ENCODE results near the gene IP6K2.
"Not testable (repeated sequence)": the region's sequence is repeated elsewhere in the genome, so short reads cannot be mapped to it uniquely, and the experiment has no call there.

The IP6K2 gene

DNA sequence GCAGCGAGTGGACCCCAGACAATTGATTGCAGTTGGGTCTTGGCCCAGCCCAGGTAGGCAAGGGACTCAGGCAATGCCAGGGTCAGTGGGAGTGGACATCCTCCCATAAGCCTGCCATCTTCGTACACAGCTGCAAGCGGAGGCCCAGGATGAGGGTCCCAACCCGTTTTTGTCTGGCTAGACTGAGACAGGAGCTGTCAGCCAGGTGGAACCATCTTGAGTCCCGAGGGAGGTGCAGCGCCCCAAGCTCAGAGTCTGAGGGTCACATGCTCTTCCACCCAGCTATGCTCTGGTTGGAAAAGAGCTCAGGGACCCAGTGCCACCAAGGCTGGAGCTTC lies 22.6 kb upstream of the IP6K2 start:
- no peak for DNase-seq
- TF ChIP-seq POLR2A (IDR thresholded peaks at IDR 0.05; ENCODE audit: low read length) (no peak), GATA1 (IDR thresholded peaks at IDR 0.05; ENCODE audit: low read depth, low read length) (no peak)

DNA sequence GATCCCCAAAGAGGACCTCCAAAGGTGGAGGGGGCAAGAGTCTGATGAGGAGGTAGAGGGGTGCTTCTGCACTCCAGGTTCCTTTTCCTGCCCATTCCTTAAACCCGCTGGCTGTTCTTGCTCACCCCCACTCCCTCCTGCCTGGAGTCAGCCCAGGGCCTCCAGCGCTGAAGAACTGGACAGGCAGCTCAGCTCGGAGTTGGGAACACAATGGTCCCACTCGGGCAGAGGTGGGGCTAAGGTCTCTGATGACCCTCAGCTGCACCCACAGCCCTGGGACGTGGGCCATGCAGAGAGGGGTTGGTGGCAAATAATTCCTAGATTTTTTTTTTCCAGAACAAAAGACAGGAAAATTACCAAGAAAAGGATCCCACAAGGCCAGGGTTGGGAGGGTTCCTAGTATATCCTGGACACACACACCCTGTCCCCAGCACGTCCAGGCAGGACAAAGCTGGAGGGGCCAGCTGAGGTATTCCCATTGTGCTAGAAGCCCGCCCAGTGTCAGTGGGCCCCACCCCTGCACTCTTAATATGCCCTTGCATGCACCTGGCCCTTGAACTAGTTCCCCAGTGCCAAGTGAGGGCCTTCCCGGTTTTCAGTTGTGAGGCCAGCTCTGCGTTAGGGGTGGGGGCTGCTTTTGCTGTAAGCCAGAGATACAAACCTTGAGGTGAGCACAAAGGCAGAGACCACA lies 22.1 kb upstream of the IP6K2 start:
- no peak for DNase-seq
- TF ChIP-seq GATA1 (IDR thresholded peaks at IDR 0.05; ENCODE audit: low read depth, low read length) (no peak), POLR2A (IDR thresholded peaks at IDR 0.05; ENCODE audit: low read length) (no peak)

DNA sequence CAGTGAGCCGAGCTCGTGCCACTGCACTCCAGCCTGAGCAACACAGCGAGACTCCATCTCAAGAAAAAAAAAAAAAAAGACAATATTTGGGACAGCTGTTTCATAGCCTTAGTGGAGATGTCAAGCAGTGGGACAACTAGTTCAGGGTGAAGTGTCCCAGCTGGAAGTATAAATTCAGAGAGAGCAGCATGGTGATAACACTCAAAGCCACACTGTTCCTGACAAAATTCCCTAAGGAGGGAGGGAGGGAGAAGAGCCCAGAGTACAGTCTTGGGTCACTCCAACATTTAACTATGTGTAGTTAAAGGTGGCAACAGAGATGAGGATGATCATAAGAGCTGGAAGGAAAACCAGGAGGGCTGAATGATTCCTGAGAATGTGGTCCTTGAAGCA lies 21.1 kb upstream of the IP6K2 start:
- TF ChIP-seq POLR2A (IDR thresholded peaks at IDR 0.05; ENCODE audit: low read length) (no peak), GATA1 (IDR thresholded peaks at IDR 0.05; ENCODE audit: low read depth, low read length) (no peak)
- DNase-seq = no peak

DNA sequence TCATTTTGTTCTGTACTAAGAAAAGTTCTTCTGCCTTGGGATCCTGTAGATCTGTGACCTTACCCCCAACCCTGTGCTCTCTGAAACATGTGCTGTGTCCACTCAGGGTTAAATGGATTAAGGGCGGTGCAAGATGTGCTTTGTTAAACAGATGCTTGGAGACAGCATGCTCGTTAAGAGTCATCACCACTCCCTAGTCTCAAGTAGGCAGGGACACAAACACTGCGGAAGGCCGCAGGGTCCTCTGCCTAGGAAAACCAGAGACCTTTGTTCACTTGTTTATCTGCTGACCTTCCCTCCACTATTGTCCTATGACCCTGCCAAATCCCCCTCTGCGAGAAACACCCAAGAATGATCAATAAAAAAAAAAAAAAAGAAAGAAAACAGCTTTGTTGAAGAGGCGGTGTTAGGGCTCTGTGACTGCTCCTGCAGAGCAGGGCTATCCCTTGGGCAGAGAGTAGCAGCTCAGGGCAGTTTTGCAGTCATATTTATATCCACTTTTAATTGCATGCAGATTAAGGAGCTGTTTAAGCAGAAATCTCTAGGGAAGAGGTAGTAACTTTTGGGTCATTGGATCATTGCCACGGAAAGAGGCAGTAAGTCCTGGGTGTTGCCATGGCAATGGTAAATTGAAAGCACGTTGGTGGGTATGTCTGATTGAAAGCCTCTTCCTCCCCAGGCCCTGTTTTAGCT lies 18.2 kb upstream of the IP6K2 start:
- not testable (repeated sequence) for DNase-seq

DNA sequence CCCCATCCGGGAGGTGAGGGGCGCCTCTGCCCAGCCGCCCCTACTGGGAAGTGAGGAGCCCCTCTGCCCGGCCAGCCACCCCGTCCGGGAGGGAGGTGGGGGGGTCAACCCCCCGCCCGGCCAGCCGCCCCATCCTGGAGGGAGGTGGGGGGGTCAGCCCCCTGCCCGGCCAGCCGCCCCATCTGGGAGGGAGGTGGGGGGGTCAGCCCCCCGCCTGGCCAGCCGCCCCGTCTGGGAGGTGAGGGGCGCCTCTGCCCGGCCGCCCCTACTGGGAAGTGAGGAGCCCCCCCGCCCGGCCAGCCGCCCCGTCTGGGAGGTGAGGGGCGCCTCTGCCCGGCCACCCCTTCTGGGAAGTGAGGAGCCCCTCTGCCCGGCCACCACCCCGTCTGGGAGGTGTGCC lies 17.5 kb upstream of the IP6K2 start:
- DNase-seq = not testable (repeated sequence)

DNA sequence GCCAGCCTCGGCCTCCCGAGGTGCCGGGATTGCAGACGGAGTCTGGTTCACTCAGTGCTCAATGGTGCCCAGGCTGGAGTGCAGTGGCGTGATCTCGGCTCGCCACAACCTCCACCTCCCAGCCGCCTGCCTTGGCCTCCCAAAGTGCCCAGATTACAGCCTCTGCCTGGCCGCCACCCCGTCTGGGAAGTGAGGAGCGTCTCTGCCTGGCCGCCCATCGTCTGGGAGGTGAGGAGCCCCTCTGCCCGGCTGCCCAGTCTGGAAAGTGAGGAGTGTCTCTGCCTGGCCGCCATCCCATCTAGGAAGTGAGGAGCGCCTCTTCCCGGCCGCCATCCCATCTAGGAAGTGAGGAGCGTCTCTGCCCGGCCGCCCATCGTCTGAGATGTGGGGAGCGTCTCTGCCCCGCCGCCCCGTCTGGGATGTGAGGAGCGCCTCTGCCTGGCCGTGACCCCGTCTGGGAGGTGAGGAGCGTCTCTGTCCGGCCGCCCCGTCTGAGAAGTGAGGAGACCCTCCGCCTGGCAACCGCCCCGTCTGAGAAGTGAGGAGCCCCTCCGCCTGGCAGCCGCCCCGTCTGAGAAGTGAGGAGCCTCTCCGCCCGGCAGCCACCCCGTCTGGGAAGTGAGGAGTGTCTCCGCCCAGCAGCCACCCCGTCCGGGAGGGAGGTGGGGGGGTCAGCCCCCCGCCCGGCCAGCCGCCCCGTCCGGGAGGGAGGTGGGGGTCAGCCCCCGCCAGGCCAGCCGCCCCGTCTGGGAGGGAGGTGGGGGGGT lies 16.9 kb upstream of the IP6K2 start:
- DNase-seq = not testable (repeated sequence)

DNA sequence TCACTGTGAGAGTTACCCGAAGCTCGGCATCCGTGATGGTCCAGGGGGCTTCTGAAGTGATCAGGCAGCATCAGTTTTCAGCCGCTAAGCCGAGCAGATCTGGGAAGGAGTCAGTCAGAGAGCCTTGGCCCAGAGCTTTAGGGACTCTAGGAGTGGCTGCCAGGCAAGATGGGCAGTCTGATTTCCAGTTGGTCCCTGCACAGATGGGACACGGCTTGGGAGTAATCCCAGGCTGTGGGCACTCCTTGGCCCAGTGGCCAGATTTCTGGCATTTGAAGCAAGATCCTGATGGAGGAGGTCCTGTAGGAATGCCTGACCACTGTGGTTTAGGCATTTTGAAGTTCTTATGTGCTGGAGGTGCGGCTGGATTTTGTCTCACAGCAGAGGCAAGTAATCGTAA lies 10.5 kb upstream of the IP6K2 start:
- no peak for TF ChIP-seq POLR2A (IDR thresholded peaks at IDR 0.05; ENCODE audit: low read length)
- no peak for TF ChIP-seq GATA1 (IDR thresholded peaks at IDR 0.05; ENCODE audit: low read depth, low read length)
- DNase-seq = no peak

DNA sequence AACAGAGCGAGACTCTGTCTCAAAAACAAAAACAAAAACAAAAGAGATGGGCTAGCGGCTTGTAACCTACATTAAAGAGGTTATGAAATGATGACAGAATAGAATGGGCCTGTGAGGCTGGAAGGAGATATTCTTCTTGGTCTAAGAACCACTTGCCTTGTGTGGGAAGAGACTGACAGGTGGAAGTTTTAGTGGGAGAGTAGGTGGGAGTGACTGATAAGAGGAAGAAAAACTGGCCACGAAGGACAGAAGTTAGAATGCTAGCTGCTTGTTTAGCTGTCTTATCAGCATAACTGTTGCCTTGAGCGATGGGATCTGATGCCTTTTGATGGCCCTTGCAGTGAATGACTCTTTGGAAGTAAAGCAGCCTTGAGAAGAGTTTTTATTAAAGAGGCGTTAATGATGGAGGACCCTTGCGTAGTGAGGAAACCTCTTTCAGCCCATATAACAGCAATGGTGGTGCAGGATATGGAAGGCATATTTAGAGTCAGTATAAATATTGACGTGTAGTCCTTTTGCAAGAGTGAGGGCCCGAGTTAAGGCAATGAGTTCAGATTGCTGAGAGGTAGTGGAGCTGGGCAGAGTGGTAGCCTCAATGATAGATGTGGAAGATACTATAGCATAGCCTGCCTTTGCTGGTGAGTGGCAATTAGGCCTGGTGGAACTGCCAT lies 8.3 kb upstream of the IP6K2 start:
- not testable (repeated sequence) for DNase-seq

DNA sequence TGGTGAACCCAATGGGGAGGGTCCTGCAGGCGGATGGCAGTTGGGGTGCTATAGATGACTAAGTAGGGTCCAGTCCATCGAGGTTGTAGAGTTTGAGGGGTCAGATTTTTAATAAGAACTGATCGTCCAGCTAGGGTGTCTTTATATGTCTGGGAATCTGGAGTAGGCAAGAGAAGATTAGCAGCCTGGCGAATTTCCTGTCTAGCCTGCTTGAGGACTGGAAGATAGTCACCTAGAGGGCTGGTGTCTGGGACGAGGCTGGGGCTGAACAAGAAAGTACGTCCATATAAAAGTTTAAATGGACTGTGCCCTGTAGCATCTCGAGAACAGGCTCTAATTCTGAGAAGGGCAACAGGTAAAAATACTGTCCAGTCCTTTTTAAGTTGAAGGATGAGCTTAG lies 6.7 kb upstream of the IP6K2 start:
- TF ChIP-seq POLR2A (IDR thresholded peaks at IDR 0.05; ENCODE audit: low read length) (no peak), GATA1 (IDR thresholded peaks at IDR 0.05; ENCODE audit: low read depth, low read length) (no peak)
- DNase-seq = no peak

DNA sequence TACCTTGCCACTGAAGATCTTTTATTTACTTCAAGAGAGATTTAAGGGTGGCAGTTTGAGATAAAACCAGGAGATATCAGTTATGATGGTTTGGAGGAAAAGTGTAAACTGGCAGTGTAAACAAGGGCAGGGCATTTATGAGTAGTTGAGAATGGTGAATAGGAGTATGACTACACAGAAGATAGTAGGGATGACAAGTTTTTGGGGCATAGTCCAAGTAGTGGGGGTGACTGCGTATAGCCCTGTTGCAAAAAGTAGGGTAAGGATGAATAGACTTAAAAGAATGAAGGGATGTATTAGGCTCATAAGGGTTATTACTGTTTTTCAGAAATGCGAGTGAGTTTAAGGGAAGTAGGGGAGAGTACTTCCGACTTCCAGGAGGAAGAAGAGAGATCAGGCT lies 6.3 kb upstream of the IP6K2 start:
- peak in 1 of 2 experiments; percentile 30 for DNase-seq

DNA sequence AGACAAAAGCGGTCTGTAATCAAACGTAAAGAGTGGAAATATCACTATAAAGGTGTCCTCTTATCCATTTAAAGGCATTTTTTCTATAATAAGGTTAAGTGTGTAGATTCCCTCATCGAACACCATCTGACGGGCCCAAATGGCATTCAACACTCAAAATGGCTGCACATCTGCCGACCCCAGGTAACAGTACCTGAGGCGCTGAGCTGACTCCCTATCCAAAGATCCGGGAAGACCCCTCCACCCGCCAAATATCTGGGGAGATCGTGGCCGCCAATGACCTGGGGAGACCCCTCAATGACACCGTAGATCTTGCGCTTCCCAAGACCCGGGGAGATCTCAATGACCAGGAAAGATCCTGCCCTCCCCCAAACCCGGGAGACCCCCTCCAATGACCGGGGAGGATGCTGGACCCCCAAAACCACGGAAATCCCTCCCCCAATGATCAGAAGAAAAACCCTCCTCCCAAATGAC lies 476 bp downstream of the IP6K2 start:
- TF ChIP-seq POLR2A (IDR thresholded peaks at IDR 0.05; ENCODE audit: low read length) (no peak), GATA1 (IDR thresholded peaks at IDR 0.05; ENCODE audit: low read depth, low read length) (no peak)
- peak; percentile 58 to 66 for DNase-seq

DNA sequence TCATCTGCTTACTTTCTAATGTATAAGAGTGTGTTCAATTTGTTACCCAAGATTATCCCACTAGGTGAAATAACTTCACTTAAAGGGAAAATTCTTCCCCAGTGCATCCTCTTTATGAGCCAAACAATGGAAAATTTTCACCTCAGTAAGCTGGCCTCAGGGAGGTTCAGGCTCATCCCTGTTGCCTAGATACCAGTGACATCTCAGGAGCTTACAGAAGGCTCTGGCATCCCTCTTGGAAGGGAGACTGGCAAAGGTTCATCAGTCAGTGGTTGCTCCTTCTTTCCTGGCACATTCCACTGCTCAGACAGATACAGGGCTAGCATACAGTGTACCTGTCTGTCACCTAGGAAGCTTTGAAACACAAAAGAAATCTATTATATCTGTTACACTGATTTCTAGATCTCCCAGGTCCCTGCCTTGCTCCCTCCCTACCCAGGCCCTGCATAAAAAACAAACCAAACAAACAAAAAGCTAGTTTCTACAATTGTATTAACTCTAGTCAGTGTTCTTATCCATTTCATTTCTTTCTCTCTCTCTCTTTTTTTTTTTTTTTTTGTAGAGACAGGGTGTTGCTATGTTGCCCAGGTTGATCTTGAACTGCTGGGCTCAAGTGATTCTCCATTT lies 1.7 kb downstream of the IP6K2 start:
- TF ChIP-seq GATA1 (IDR thresholded peaks at IDR 0.05; ENCODE audit: low read depth, low read length) (no peak), POLR2A (IDR thresholded peaks at IDR 0.05; ENCODE audit: low read length) (no peak)
- no peak for DNase-seq

DNA sequence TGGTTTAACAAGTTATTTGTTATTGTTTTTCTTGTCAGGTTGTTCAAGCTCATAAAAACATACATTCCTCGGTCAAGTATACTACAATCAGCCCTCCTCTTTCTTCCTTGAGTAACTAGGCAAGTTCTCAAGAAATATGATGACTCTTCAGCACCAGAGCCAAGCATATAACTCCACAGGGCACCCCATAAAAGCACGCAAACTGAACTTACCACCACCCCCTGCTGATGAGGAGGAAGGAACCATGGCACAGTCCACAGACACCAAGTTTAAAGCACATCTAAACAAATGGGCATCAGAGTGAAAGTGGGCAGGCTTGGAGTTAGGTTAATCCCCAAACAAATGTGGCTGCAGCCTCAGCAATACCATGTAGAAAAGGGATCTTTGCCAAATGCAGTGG lies 5.3 kb downstream of the IP6K2 start:
- no peak for DNase-seq
- TF ChIP-seq POLR2A (IDR thresholded peaks at IDR 0.05; ENCODE audit: low read length) (no peak), GATA1 (IDR thresholded peaks at IDR 0.05; ENCODE audit: low read depth, low read length) (no peak)

DNA sequence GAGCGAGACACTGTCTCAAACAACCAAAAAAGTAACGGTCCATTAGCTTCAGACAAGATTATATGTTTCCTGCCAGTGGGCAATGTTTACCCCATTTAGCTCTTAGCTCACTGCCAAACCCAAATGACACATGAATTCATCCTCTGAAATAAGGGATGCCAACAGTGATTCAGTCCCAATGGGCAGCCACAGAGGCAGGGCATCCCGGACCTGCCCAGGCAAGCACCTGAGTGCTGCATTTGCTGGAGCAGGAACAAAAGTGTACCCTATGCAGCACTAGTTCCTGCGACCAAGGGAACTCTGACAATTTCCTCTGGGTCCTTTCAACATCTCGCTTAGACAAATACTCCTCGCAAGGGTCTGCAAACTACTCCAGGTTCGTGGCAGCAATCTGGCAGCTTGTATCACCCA lies 8.0 kb downstream of the IP6K2 start:
- TF ChIP-seq GATA1 (IDR thresholded peaks at IDR 0.05; ENCODE audit: low read depth, low read length) = no peak
- no peak for TF ChIP-seq POLR2A (IDR thresholded peaks at IDR 0.05; ENCODE audit: low read length)
- DNase-seq = no peak

Measured in erythroblast (primary cell).